Loucy (cell line): Measurements from ENCODE around the gene TMEM183A.

Experiments used
- CTCF ChIP-seq: fragments of 200-600 bp; sonication (generic); conservative IDR thresholded peaks from 2 replicates; pipeline ENCODE4 v1.5.1; 2014; ENCODE audit warnings: mild to moderate bottlenecking, antibody characterized with exemption, low read length
- EZH2phosphoT487 ChIP-seq: fragments of 200-600 bp; IDR thresholded peaks from 2 replicates; pipeline ENCODE4 v1.6.1; 2018; ENCODE audit warnings: antibody characterized with exemption, mild to moderate bottlenecking, moderate library complexity, borderline replicate concordance

- TF ChIP-seq CTCF: no peak
- no peak for TF ChIP-seq EZH2phosphoT487
These were observed 36.8 kb downstream of the TMEM183A start for GRCh38 chr1:203043830-203044545.
